Fibroblast of mammary gland (primary cell): Measurements from ENCODE around the gene TTC19.
A peak's percentile ranks its signal among the peaks of the same experiment; 100 is the strongest.
"Not testable (repeated sequence)": the region's sequence is repeated elsewhere in the genome, so short reads cannot be mapped to it uniquely, and the experiment has no call there.

Experiments used
- DNase-seq: peaks from one replicate; pipeline ENCODE4 v3.0.0-alpha.2; 2010; ENCODE audit warnings: low read depth
- H3K4me3 ChIP-seq: 2 replicates; pipeline ENCODE4 v1.5.1; 2011; ENCODE audit warnings: low read depth, mild to moderate bottlenecking, low read length, moderate library complexity; ENCODE audit not compliant: control insufficient read depth
- TF ChIP-seq, protein P1 (sequence below): conservative IDR thresholded peaks from 2 replicates; pipeline ENCODE4 v1.5.1; 2011; ENCODE audit warnings: low read depth, low read length, inconsistent platforms; ENCODE audit not compliant: control insufficient read depth, insufficient read depth

The TTC19 gene

DNA sequence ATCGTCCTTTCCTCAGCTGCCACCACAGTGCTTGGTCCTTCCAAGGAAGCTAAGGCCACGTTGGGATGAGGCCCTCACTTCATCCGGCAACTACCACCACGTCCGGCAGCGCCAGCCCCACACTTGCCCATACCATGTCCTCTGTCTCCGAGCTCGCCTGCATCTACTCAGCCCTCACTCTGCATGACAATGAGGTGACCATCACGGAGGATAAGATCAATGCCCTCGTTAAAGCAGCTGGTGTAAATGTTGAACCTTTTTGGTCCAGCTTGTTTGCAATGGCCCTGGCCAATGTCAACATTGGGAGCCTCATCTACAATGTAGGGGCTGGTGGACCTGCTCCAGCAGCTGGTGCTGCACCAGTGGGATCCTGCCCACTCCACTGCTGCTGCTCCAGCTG, 44.9 kb downstream of the TTC19 start:
- TF ChIP-seq, protein P1, sequence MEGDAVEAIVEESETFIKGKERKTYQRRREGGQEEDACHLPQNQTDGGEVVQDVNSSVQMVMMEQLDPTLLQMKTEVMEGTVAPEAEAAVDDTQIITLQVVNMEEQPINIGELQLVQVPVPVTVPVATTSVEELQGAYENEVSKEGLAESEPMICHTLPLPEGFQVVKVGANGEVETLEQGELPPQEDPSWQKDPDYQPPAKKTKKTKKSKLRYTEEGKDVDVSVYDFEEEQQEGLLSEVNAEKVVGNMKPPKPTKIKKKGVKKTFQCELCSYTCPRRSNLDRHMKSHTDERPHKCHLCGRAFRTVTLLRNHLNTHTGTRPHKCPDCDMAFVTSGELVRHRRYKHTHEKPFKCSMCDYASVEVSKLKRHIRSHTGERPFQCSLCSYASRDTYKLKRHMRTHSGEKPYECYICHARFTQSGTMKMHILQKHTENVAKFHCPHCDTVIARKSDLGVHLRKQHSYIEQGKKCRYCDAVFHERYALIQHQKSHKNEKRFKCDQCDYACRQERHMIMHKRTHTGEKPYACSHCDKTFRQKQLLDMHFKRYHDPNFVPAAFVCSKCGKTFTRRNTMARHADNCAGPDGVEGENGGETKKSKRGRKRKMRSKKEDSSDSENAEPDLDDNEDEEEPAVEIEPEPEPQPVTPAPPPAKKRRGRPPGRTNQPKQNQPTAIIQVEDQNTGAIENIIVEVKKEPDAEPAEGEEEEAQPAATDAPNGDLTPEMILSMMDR = no peak
- DNase-seq = no peak
- no peak overlapping the region for H3K4me3 ChIP-seq

DNA sequence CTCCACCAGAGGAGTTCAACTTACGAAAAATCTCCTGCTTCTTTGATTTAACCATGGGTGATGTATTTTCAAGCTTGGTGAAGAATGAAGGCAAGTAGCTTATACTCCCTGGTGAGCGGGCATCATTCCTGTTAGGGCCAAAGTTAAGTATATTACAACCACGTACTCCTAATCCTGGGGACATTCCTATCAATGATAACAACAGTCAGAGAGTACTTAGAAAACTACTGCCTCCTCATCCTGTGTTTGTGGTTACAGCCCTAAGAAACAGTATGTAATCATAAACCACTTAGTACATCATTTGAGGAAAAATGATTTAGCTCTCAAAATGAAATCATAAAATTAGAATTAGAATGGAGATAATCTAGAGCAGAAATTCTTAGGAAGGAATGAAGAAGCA, 47.3 kb downstream of the TTC19 start:
- DNase-seq = no peak
- no peak overlapping the region for H3K4me3 ChIP-seq
- TF ChIP-seq, protein P1 = no peak

DNA sequence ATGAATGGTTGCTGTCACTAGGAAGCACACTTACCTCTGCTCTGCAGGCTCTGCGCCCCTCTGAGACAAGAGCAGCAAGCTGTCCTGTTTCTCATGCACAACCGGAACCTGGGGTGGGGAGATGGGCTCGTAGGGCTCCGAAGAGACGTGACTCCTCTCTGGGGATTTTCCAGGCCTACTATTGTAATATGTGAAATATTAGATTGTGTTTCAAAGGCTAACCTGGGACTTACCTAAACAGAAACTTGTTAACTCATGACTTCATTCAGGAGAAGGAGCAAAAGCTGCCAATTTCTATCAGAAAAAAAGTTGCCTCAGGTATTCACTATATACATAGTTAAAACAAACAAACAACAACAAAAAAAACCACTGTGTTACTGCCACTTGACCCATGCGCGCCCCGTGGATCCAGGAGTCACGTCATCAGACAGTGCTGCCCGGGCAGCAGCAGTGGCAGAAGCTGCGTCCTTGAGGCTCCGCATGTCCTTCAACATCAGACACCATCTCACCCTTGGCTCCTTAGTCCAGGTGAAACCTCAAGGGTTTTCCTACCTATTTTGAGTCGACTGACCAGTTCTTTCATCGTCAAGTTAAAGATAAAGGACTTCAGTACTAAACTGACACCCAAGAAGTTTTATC, 49.3 kb downstream of the TTC19 start:
- no peak overlapping the region for H3K4me3 ChIP-seq
- DNase-seq = no peak
- TF ChIP-seq, protein P1 = no peak

DNA sequence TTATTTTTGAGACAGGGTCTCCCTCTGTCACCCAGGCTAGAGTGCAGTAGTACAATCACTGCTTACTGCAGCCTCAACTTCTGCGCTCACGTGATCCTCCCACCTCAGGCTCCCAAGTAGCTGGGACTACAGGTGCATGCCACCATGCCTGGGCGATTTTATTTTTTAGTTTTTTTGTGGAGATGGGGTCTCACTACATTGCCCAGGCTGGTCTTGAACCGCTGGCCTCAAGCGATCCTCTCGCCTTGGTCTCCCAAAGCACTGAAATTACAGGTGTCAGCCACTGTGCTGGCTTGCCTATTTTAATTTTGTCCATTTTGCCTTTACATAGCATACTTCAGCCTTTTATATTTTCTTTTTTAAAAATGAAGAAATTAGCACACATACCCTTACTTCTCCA, 51.2 kb downstream of the TTC19 start:
- TF ChIP-seq, protein P1 = no peak
- H3K4me3 ChIP-seq = no peak overlapping the region
- DNase-seq = no peak

DNA sequence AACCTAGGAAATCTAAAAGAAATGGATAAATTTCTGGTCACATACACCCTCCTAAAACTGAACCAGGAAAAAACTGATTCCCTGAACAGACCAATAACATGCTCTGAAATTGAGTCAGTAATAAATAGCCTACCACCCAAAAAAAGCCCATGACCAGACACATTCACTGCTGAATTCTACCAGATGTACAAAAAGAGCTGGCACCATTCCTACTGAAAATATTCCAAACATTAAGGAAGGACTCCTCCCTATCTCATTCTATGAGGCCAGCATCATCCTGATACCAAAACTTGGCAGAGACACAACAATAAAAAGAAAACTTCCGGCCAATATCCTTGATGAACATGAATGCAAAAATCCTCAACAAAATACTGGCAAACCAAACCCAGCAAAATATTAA, 52.9 kb downstream of the TTC19 start:
- no peak overlapping the region for H3K4me3 ChIP-seq
- TF ChIP-seq, protein P1 = no peak
- peak; percentile 41 for DNase-seq

DNA sequence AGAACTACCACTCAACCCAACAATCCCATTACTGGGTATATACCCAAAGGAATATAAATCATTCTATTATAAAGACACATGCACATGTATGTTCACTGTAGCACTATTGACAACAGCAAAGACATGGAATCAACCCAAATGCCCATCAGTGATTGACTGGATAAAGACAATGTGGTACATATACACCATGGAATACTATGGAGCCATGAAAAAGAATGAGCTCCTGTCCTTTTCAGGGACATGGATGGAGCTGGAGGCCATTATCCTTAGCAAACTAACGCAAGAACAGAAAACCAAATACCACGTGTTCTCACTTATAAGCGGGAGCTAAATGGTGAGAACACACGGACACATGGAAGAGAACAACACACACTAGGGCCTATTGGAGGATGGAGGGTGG, 55.5 kb downstream of the TTC19 start:
- H3K4me3 ChIP-seq, DNase-seq: not testable (repeated sequence)

DNA sequence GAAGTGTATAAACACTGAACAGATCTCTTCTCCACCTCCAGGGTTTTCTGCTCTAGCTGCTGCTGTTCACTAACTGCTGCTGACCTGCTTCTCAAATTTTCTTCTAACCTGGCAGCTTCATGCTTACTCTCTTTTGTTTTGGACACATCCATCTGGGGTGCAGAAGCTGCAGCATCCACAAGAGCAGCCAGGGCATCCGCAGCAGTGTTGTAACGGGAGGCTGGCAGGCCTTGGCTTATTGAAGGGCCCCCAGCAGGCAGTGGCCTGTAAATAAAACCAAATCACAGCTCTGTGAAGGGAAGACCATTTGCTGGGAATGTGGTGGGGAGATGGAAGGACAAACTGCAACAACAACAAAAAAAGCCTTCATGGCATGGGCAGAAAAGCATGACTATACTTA, 62.0 kb downstream of the TTC19 start:
- H3K4me3 ChIP-seq = no peak overlapping the region
- no peak for DNase-seq
- TF ChIP-seq, protein P1 = no peak
